Measurements from ENCODE around the gene RPGR.

Gene RPGR

GRCh38 chrX:38262715-38263620, 64.3 kb downstream of the RPGR start:
- DNase-seq (ENCODE audit: low read depth): no peak

- DNase-seq (ENCODE audit: low read depth): no peak
These were observed 67.1 kb downstream of the RPGR start for GRCh38 chrX:38260231-38260630.

- no peak for DNase-seq (ENCODE audit: low read depth)
These were observed 71.3 kb downstream of the RPGR start for GRCh38 chrX:38256019-38256418.

- no peak for DNase-seq (ENCODE audit: low read depth)
These were observed 77.3 kb downstream of the RPGR start for GRCh38 chrX:38249965-38250364.

- DNase-seq (ENCODE audit: low read depth): no peak
These were observed 80.3 kb downstream of the RPGR start for GRCh38 chrX:38247051-38247450.

- DNase-seq (ENCODE audit: low read depth): no peak
These were observed 86.8 kb downstream of the RPGR start for GRCh38 chrX:38240541-38240940.

GRCh38 chrX:38236901-38237615, 90.3 kb downstream of the RPGR start:
- DNase-seq (ENCODE audit: low read depth): no peak

GRCh38 chrX:38233891-38234667, 93.2 kb downstream of the RPGR start:
- peak; percentile 37 for DNase-seq (ENCODE audit: low read depth)

- no peak for DNase-seq (ENCODE audit: low read depth)
These were observed 95.1 kb downstream of the RPGR start for GRCh38 chrX:38232079-38232686.

- no peak for DNase-seq (ENCODE audit: low read depth)
These were observed 102.2 kb downstream of the RPGR start for GRCh38 chrX:38225093-38225492.

- no peak for DNase-seq (ENCODE audit: low read depth)
These were observed 103.1 kb downstream of the RPGR start for GRCh38 chrX:38224160-38224559.

- DNase-seq (ENCODE audit: low read depth): no peak
These were observed 105.8 kb downstream of the RPGR start for GRCh38 chrX:38221391-38221929.

- no peak for DNase-seq (ENCODE audit: low read depth)
These were observed 106.6 kb downstream of the RPGR start, which contains the start of gene SRPX for GRCh38 chrX:38220415-38221390. Gene SRPX (minus strand): TSS chrX:38220871. CDS start chrX:38220792, 79 bp downstream.

GRCh38 chrX:38220024-38220414, 107.3 kb downstream of the RPGR start:
- DNase-seq (ENCODE audit: low read depth): no peak
